Measurements from ENCODE around the gene UBE2H. TPM values are rescaled to one million over a fixed set of nuclear protein-coding genes. Genes with fewer than 3 reads are reported as not detected.
A peak's percentile ranks its signal among the peaks of the same experiment; 100 is the strongest.
"Not testable (repeated sequence)": the region's sequence is repeated elsewhere in the genome, so short reads cannot be mapped to it uniquely, and the experiment has no call there.

Gene UBE2H
- total and polyA plus RNA-seq, 2 donors from 2014 or later = 40.6 to 107 TPM

GRCh38 chr7:129898502-129899160 lies 54.1 kb downstream of the UBE2H start:
- peaks cover 0 to 33% (median 5%) of the 10 kb centered on the region in 3 donors for H3K4me1 ChIP-seq (ENCODE audit: control insufficient read depth in 2 of 3, insufficient read depth in 2 of 3, low read depth in 1 of 3, low read length in 3 of 3)
- no peak overlapping the region for H3K4me3 ChIP-seq (ENCODE audit: low read length in 3 of 3)
- H3K27me3 ChIP-seq (ENCODE audit: control insufficient read depth, insufficient read depth, low read length) = no peaks in the 10 kb centered on the region
- H3K27ac ChIP-seq (ENCODE audit: low read depth in 2 of 2, low read length in 2 of 2) = peak overlapping the region in 1 of 2 donors; percentile 5
- FAIRE-seq (no peak), DNase-seq (no peak)
- peaks cover 0 to 3% (median 0%) of the 10 kb centered on the region in 3 donors for H3K36me3 ChIP-seq (ENCODE audit: control insufficient read depth in 2 of 3, insufficient read depth in 3 of 3, low read length in 3 of 3)
- intact Hi-C loops (cut with DNase I) = no loop called here
- no peak overlapping the region for H3K9ac ChIP-seq (ENCODE audit: low read length in 3 of 3)
- no peaks in the 10 kb centered on the region for H3K9me3 ChIP-seq (ENCODE audit: control insufficient read depth in 2 of 3, insufficient read depth in 1 of 3, low read length in 3 of 3)
- no peak for TF ChIP-seq CTCF (IDR thresholded peaks at IDR 0.05; ENCODE audit: borderline replicate concordance, extremely low read depth, insufficient read depth)

GRCh38 chr7:129898007-129898406 lies 54.8 kb downstream of the UBE2H start:
- H3K4me1 ChIP-seq (ENCODE audit: control insufficient read depth in 2 of 3, insufficient read depth in 2 of 3, low read depth in 1 of 3, low read length in 3 of 3) = peaks cover 0 to 37% (median 5%) of the 10 kb centered on the region in 3 donors
- FAIRE-seq (no peak), DNase-seq (no peak)
- TF ChIP-seq CTCF (IDR thresholded peaks at IDR 0.05; ENCODE audit: borderline replicate concordance, extremely low read depth, insufficient read depth) = no peak
- H3K4me3 ChIP-seq (ENCODE audit: low read length in 3 of 3) = no peak overlapping the region
- H3K27ac ChIP-seq (ENCODE audit: low read depth in 2 of 2, low read length in 2 of 2) = no peak overlapping the region
- no peaks in the 10 kb centered on the region for H3K9me3 ChIP-seq (ENCODE audit: control insufficient read depth in 2 of 3, insufficient read depth in 1 of 3, low read length in 3 of 3)
- intact Hi-C loops (cut with DNase I) = no loop called here
- peaks cover 0 to 1% (median 0%) of the 10 kb centered on the region in 3 donors for H3K36me3 ChIP-seq (ENCODE audit: control insufficient read depth in 2 of 3, insufficient read depth in 3 of 3, low read length in 3 of 3)
- no peak overlapping the region for H3K9ac ChIP-seq (ENCODE audit: low read length in 3 of 3)
- no peaks in the 10 kb centered on the region for H3K27me3 ChIP-seq (ENCODE audit: control insufficient read depth, insufficient read depth, low read length)

- Histone ChIP-seq H3K27ac (ENCODE audit: low read depth in 2 of 2, low read length in 2 of 2) (no peak overlapping the region), H3K9me3 (ENCODE audit: control insufficient read depth in 2 of 3, insufficient read depth in 1 of 3, low read length in 3 of 3) (no peaks in the 10 kb centered on the region), H3K4me3 (ENCODE audit: low read length in 3 of 3) (no peak overlapping the region), H3K4me1 (ENCODE audit: control insufficient read depth in 2 of 3, insufficient read depth in 2 of 3, low read depth in 1 of 3, low read length in 3 of 3) (peaks cover 0 to 40% (median 3%) of the 10 kb centered on the region in 3 donors), H3K27me3 (ENCODE audit: control insufficient read depth, insufficient read depth, low read length) (no peaks in the 10 kb centered on the region), H3K9ac (ENCODE audit: low read length in 3 of 3) (no peak overlapping the region), H3K36me3 (ENCODE audit: control insufficient read depth in 2 of 3, insufficient read depth in 3 of 3, low read length in 3 of 3) (no peaks in the 10 kb centered on the region)
- intact Hi-C loops (cut with DNase I) = no loop called here
- FAIRE-seq (no peak), DNase-seq (no peak)
- TF ChIP-seq CTCF (IDR thresholded peaks at IDR 0.05; ENCODE audit: borderline replicate concordance, extremely low read depth, insufficient read depth) = no peak
Observed at GRCh38 chr7:129896568-129897382, 56.0 kb downstream of the UBE2H start.

- intact Hi-C loops (cut with DNase I); H3K9ac ChIP-seq (ENCODE audit: low read length in 3 of 3); H3K27ac ChIP-seq (ENCODE audit: low read depth in 2 of 2, low read length in 2 of 2); FAIRE-seq; H3K9me3 ChIP-seq (ENCODE audit: control insufficient read depth in 2 of 3, insufficient read depth in 1 of 3, low read length in 3 of 3); H3K27me3 ChIP-seq (ENCODE audit: control insufficient read depth, insufficient read depth, low read length); H3K4me3 ChIP-seq (ENCODE audit: low read length in 3 of 3); DNase-seq; H3K36me3 ChIP-seq (ENCODE audit: control insufficient read depth in 2 of 3, insufficient read depth in 3 of 3, low read length in 3 of 3): not testable (repeated sequence)
- H3K4me1 ChIP-seq (ENCODE audit: control insufficient read depth in 2 of 3, insufficient read depth in 2 of 3, low read depth in 1 of 3, low read length in 3 of 3) = peaks cover 0 to 45% (median 5%) of the 10 kb centered on the region in 3 donors
Observed at GRCh38 chr7:129894184-129894583, 58.6 kb downstream of the UBE2H start.
